ENCODE results near the gene ELFN1.

ELFN1 gene

GRCh38 chr7:1748076-1748838 lies 78.2 kb downstream of the ELFN1 start:
- Histone ChIP-seq H3K4me3 (ENCODE audit: low read depth, low read length) (no peak overlapping the region), H3K9ac (ENCODE audit: low read depth, low read length) (no peak overlapping the region), H3K4me1 (ENCODE audit: control insufficient read depth, insufficient read depth, low read length) (no peaks in the 10 kb centered on the region), H3K27me3 (ENCODE audit: control insufficient read depth, insufficient read depth, low read length) (no peaks in the 10 kb centered on the region; the same call in 1 of the 2 replicates), H3K27ac (ENCODE audit: low read depth, low read length) (no peak overlapping the region), H3K9me3 (ENCODE audit: control insufficient read depth, insufficient read depth, low read length) (no peaks in the 10 kb centered on the region), H3K36me3 (ENCODE audit: control insufficient read depth, insufficient read depth, low read length) (no peaks in the 10 kb centered on the region)

DNA sequence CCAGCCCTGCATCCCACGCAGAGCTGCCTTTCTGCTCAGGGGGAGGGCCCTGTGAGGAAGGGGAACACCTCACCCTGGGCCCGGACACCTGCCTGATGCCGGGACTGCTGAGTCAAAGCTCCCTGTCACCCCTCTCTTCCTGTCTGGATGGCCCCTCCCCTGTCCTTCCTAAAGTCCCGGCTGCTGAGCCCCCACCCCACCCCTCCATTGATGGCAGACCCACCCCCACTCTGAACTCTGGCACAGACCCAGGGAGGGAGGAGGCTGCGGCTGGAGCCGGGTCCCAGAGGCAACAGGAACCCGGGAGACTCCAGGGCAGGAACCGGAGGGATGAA lies 78.7 kb downstream of the ELFN1 start:
- H3K9me3 ChIP-seq (ENCODE audit: control insufficient read depth, insufficient read depth, low read length): no peaks in the 10 kb centered on the region
- H3K36me3 ChIP-seq (ENCODE audit: control insufficient read depth, insufficient read depth, low read length): no peaks in the 10 kb centered on the region
- no peak overlapping the region for H3K27ac ChIP-seq (ENCODE audit: low read depth, low read length)
- no peak overlapping the region for H3K9ac ChIP-seq (ENCODE audit: low read depth, low read length)
- H3K4me1 ChIP-seq (ENCODE audit: control insufficient read depth, insufficient read depth, low read length): no peaks in the 10 kb centered on the region
- H3K27me3 ChIP-seq (ENCODE audit: control insufficient read depth, insufficient read depth, low read length): no peaks in the 10 kb centered on the region; the same call in 1 of the 2 replicates
- H3K4me3 ChIP-seq (ENCODE audit: low read depth, low read length): no peak overlapping the region

- no peak overlapping the region for H3K4me3 ChIP-seq (ENCODE audit: low read depth, low read length)
- H3K9ac ChIP-seq (ENCODE audit: low read depth, low read length): no peak overlapping the region
- H3K4me1 ChIP-seq (ENCODE audit: control insufficient read depth, insufficient read depth, low read length): no peaks in the 10 kb centered on the region
- H3K27ac ChIP-seq (ENCODE audit: low read depth, low read length): no peak overlapping the region
- no peaks in the 10 kb centered on the region for H3K36me3 ChIP-seq (ENCODE audit: control insufficient read depth, insufficient read depth, low read length)
- peaks cover 4% of the 10 kb centered on the region; the same call in 1 of the 2 replicates for H3K27me3 ChIP-seq (ENCODE audit: control insufficient read depth, insufficient read depth, low read length)
- H3K9me3 ChIP-seq (ENCODE audit: control insufficient read depth, insufficient read depth, low read length): no peaks in the 10 kb centered on the region
Observed at GRCh38 chr7:1749351-1749863, 79.3 kb downstream of the ELFN1 start.

DNA sequence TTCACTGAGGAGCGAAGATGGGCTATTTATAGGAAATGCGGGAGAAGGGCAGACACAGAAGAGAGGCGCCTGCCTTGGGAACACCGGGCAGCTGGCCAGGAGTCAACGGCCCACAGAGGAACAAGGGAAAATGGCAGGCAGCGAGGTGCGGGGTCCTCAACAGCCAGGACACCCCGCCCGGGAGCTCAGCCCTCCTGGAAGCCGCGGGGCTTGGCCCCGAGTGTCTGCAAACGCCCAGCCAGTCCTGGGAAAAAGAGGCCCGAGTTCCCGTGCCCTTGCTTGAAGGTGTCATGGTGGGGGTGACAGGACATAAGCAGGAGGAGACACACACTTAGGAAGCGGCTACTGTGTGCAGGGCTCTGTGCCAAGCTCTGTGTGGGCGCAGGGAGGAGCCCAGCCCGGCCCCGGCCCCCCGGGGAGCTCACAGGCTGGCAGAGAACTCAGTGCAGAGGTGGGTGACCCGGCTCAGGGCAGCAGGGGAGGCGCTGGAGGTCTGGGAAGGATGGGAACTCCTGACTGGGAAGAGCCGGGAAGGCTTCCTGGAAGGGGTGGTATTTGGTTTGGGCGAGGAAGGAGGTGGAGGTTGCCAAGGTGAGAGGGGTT lies 79.9 kb downstream of the ELFN1 start:
- no peaks in the 10 kb centered on the region for H3K4me1 ChIP-seq (ENCODE audit: control insufficient read depth, insufficient read depth, low read length)
- H3K27ac ChIP-seq (ENCODE audit: low read depth, low read length): no peak overlapping the region
- H3K9ac ChIP-seq (ENCODE audit: low read depth, low read length): no peak overlapping the region
- H3K27me3 ChIP-seq (ENCODE audit: control insufficient read depth, insufficient read depth, low read length): peaks cover 5% of the 10 kb centered on the region; the same call in 1 of the 2 replicates
- no peaks in the 10 kb centered on the region for H3K9me3 ChIP-seq (ENCODE audit: control insufficient read depth, insufficient read depth, low read length)
- no peaks in the 10 kb centered on the region for H3K36me3 ChIP-seq (ENCODE audit: control insufficient read depth, insufficient read depth, low read length)
- H3K4me3 ChIP-seq (ENCODE audit: low read depth, low read length): no peak overlapping the region

GRCh38 chr7:1750541-1751021 lies 80.5 kb downstream of the ELFN1 start:
- Histone ChIP-seq H3K27ac (ENCODE audit: low read depth, low read length) (no peak overlapping the region), H3K9me3 (ENCODE audit: control insufficient read depth, insufficient read depth, low read length) (no peaks in the 10 kb centered on the region), H3K4me1 (ENCODE audit: control insufficient read depth, insufficient read depth, low read length) (peaks cover 5% of the 10 kb centered on the region; the same call in 1 of the 2 replicates), H3K4me3 (ENCODE audit: low read depth, low read length) (no peak overlapping the region), H3K9ac (ENCODE audit: low read depth, low read length) (no peak overlapping the region), H3K36me3 (ENCODE audit: control insufficient read depth, insufficient read depth, low read length) (no peaks in the 10 kb centered on the region), H3K27me3 (ENCODE audit: control insufficient read depth, insufficient read depth, low read length) (peaks cover 5% of the 10 kb centered on the region; the same call in 1 of the 2 replicates)

GRCh38 chr7:1752111-1752510 lies 82.0 kb downstream of the ELFN1 start:
- H3K36me3 ChIP-seq (ENCODE audit: control insufficient read depth, insufficient read depth, low read length): no peaks in the 10 kb centered on the region
- no peak overlapping the region for H3K4me3 ChIP-seq (ENCODE audit: low read depth, low read length)
- H3K27me3 ChIP-seq (ENCODE audit: control insufficient read depth, insufficient read depth, low read length): peaks cover 5% of the 10 kb centered on the region; the same call in 1 of the 2 replicates
- H3K9me3 ChIP-seq (ENCODE audit: control insufficient read depth, insufficient read depth, low read length): no peaks in the 10 kb centered on the region
- peaks cover 11% of the 10 kb centered on the region; the same call in 1 of the 2 replicates for H3K4me1 ChIP-seq (ENCODE audit: control insufficient read depth, insufficient read depth, low read length)
- H3K27ac ChIP-seq (ENCODE audit: low read depth, low read length): no peak overlapping the region
- no peak overlapping the region for H3K9ac ChIP-seq (ENCODE audit: low read depth, low read length)

DNA sequence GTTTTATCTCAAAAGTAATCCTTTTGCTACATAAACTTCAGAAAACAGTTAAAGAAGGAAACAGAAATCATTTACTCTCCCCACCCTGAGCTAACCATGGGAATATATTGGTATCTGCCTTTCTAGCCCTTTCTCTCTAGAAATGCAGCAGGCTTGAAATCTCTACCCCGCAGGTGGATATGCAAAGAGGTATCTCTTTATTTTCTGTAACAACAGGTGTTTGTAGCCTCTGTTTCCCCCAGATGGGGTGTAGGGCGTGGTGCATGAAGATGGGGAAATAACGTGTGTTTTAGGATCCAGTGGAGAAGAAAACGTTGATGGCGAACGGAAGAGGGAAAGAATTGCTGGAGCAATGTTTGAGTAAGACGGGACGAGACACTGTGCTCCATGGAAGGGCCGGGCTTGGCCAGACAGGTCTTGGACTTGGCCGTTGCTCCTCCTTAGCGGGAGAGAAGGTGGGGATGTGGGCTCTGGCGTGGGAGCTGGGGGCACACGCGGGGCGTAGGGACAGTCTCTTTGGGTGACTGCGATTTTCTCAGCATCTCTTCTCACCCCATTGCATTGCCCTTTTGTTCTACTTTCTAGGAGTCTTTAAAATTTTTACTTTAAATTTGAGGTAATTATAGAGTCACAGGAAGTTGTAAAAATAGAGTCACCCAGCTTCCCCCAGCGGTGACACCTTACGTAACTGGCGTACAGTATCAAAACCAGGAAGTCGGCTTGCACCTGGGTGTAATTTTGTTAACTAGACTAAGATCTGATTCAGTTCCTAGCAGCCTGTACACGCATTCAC lies 82.9 kb downstream of the ELFN1 start:
- H3K4me3 ChIP-seq (ENCODE audit: low read depth, low read length): no peak overlapping the region
- no peak overlapping the region for H3K9ac ChIP-seq (ENCODE audit: low read depth, low read length)
- H3K27me3 ChIP-seq (ENCODE audit: control insufficient read depth, insufficient read depth, low read length): peaks cover 5% of the 10 kb centered on the region; the same call in 1 of the 2 replicates
- H3K27ac ChIP-seq (ENCODE audit: low read depth, low read length): no peak overlapping the region
- H3K4me1 ChIP-seq (ENCODE audit: control insufficient read depth, insufficient read depth, low read length): peaks cover 11% of the 10 kb centered on the region; the same call in 1 of the 2 replicates
- H3K9me3 ChIP-seq (ENCODE audit: control insufficient read depth, insufficient read depth, low read length): no peaks in the 10 kb centered on the region
- H3K36me3 ChIP-seq (ENCODE audit: control insufficient read depth, insufficient read depth, low read length): no peaks in the 10 kb centered on the region

GRCh38 chr7:1753564-1753867 lies 83.4 kb downstream of the ELFN1 start:
- no peaks in the 10 kb centered on the region for H3K9me3 ChIP-seq (ENCODE audit: control insufficient read depth, insufficient read depth, low read length)
- no peak overlapping the region for H3K27ac ChIP-seq (ENCODE audit: low read depth, low read length)
- peaks cover 11% of the 10 kb centered on the region; the same call in 1 of the 2 replicates for H3K4me1 ChIP-seq (ENCODE audit: control insufficient read depth, insufficient read depth, low read length)
- peaks cover 5% of the 10 kb centered on the region; the same call in 1 of the 2 replicates for H3K27me3 ChIP-seq (ENCODE audit: control insufficient read depth, insufficient read depth, low read length)
- H3K9ac ChIP-seq (ENCODE audit: low read depth, low read length): no peak overlapping the region
- H3K4me3 ChIP-seq (ENCODE audit: low read depth, low read length): no peak overlapping the region
- no peaks in the 10 kb centered on the region for H3K36me3 ChIP-seq (ENCODE audit: control insufficient read depth, insufficient read depth, low read length)

DNA sequence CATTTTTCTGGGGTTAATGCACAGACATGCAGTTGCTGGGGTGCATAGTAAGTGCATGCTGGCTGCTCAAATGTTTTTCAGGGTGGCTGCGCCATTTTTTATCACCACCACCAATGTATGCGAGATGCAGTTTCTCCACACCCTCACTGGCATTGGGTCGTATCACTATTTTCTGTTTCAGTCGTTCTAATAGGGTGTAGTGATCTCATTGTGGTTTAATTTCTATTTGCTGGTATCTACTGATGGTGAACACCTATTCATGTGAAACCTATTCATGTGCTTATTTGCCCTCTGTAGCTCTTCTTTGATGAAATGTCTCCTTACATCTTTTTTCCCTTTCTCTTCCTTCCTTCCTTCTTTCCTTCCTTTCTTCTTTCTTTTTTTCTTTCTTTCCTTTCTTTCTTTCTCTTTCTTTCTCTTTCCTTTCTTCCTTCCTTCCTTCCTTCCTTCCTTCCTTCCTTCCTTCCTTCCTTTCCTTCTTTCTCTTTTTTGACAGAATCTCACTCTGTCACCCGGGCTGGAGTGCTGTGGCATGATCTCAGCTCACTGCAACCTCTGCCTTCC lies 84.3 kb downstream of the ELFN1 start:
- peaks cover 5% of the 10 kb centered on the region; the same call in 1 of the 2 replicates for H3K27me3 ChIP-seq (ENCODE audit: control insufficient read depth, insufficient read depth, low read length)
- no peak overlapping the region for H3K27ac ChIP-seq (ENCODE audit: low read depth, low read length)
- H3K9ac ChIP-seq (ENCODE audit: low read depth, low read length): no peak overlapping the region
- no peaks in the 10 kb centered on the region for H3K36me3 ChIP-seq (ENCODE audit: control insufficient read depth, insufficient read depth, low read length)
- peaks cover 11% of the 10 kb centered on the region; the same call in 1 of the 2 replicates for H3K4me1 ChIP-seq (ENCODE audit: control insufficient read depth, insufficient read depth, low read length)
- no peaks in the 10 kb centered on the region for H3K9me3 ChIP-seq (ENCODE audit: control insufficient read depth, insufficient read depth, low read length)
- no peak overlapping the region for H3K4me3 ChIP-seq (ENCODE audit: low read depth, low read length)

- Histone ChIP-seq H3K4me3 (ENCODE audit: low read depth, low read length) (no peak overlapping the region), H3K27ac (ENCODE audit: low read depth, low read length) (no peak overlapping the region), H3K36me3 (ENCODE audit: control insufficient read depth, insufficient read depth, low read length) (no peaks in the 10 kb centered on the region), H3K9me3 (ENCODE audit: control insufficient read depth, insufficient read depth, low read length) (no peaks in the 10 kb centered on the region), H3K27me3 (ENCODE audit: control insufficient read depth, insufficient read depth, low read length) (peaks cover 5% of the 10 kb centered on the region; the same call in 1 of the 2 replicates), H3K9ac (ENCODE audit: low read depth, low read length) (no peak overlapping the region), H3K4me1 (ENCODE audit: control insufficient read depth, insufficient read depth, low read length) (peaks cover 11% of the 10 kb centered on the region; the same call in 1 of the 2 replicates)
Observed at GRCh38 chr7:1755783-1756625, 85.9 kb downstream of the ELFN1 start.
